SJSA1 (cell line): ENCODE data around the gene XAGE3. TPM values are rescaled to one million over a fixed set of nuclear protein-coding genes. Genes with fewer than 3 reads are reported as not detected.
"Not testable (repeated sequence)": the region's sequence is repeated elsewhere in the genome, so short reads cannot be mapped to it uniquely, and the experiment has no call there.

Source experiments
- DNase-seq, 2 experiments: peaks; one replicate each; pipeline ENCODE4 v3.0.0-alpha.2; 2015 to 2020; ENCODE audit warnings: low spot score in 2 of 2, low read depth in 1 of 2
- H3K27ac ChIP-seq: fragments of 250-450 bp; sonication (Bioruptor Pico); 2 replicates; pipeline ENCODE4 v1.5.1; 2020; ENCODE audit warnings: mild to moderate bottlenecking, moderate library complexity
- H3K27me3 ChIP-seq: fragments of 250-450 bp; sonication (Bioruptor Pico); replicated peaks from 2 replicates; pipeline ENCODE4 v1.5.1; 2020; ENCODE audit warnings: mild to moderate bottlenecking, moderate library complexity
- H3K36me3 ChIP-seq: fragments of 250-450 bp; sonication (Bioruptor Pico); 2 replicates; pipeline ENCODE4 v1.5.1; 2020; ENCODE audit warnings: mild to moderate bottlenecking
- H3K4me1 ChIP-seq: fragments of 250-450 bp; sonication (Bioruptor Pico); replicated peaks from 2 replicates; pipeline ENCODE4 v1.6.1; 2021; ENCODE audit warnings: mild to moderate bottlenecking
- H3K4me3 ChIP-seq: fragments of 250-450 bp; sonication (Bioruptor Pico); 2 replicates; pipeline ENCODE4 v1.5.1; 2020; ENCODE audit warnings: mild to moderate bottlenecking
- H3K9me3 ChIP-seq: fragments of 250-450 bp; sonication (Bioruptor Pico); replicated peaks from 2 replicates; pipeline ENCODE4 v1.5.1; 2020; ENCODE audit warnings: mild to moderate bottlenecking
- total RNA-seq: library from RNA; depleted of rRNA; stranded (reverse); fragments of >200 nt; shearing (Covaris generic); gene quantifications from 2 replicates; pipeline ENCODE4 v1.2.3, GENCODE V29; 2014; rRNA removed

The XAGE3 gene, protein sequence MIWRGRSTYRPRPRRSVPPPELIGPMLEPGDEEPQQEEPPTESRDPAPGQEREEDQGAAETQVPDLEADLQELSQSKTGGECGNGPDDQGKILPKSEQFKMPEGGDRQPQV
- not detected in 2 replicates for total RNA-seq

DNA sequence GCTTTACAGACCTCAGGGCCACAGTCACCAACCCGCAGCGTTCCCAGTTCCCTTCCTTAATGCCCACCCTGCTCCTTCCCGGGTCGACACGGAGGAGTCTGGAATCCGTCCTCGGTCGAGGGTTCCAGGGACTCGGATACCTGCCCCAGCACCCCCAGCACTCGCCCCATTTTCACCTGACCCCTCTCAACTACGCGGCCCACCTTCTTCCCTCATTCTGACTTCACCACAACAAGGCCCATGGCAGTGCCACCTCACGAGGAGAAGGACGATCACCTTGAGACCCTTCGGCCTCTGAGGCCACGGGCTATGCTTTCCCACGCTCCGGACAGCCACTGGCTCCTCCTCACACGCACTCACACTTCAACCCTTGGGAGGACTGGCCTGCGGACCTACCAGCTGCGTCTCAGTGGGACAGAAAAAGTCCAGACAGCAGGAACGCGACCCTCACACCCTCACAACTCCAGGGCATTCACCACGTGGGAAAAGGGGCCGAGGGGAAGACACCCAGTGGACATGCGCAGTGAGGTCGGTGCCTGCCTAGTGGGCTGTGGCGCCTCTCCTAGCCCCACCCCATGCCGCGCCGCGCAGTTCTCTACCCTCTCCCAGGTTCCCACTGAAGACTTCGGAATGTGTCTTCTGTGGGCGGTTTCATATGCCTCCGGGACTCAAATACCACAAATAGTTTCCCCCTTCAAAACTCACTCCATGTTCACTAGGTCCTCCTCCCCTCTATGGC is at the start of gene XAGE3:
Gene XAGE3, minus strand, starts transcription at position 474 of the 739 bp plus-strand sequence. CDS start 950 bp downstream, outside the sequence.
- H3K4me1 ChIP-seq, result no peaks in the 10 kb centered on the region
- no peak for DNase-seq
- H3K9me3 ChIP-seq, result no peaks in the 10 kb centered on the region
- H3K27ac ChIP-seq, result no peak within 1 kb of the TSS
- H3K27me3 ChIP-seq, result no peaks in the 10 kb centered on the region
- H3K36me3 ChIP-seq, result no peaks in the 10 kb centered on the region
- no peak within 1 kb of the TSS for H3K4me3 ChIP-seq

DNA sequence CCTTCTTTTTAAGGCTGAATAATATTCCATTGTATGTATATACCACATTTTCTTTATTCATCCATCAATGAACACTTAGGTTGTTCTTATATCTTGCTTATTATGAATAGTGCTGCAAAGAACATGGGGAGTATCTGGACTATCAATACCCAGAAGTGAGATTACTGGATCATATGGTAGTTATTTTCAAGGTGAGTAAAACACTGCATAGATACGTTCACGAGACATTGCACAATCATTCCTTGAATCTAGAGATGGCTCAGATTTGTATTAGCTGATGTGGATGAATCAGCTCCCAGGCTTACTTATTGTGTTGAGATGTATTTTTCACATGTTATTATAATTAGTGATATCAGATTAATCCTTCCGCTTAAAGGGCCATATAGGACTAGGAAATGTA is 46.8 kb upstream of the XAGE3 start:
- not testable (repeated sequence) for H3K4me3 ChIP-seq, H3K27ac ChIP-seq, H3K9me3 ChIP-seq, H3K4me1 ChIP-seq, H3K36me3 ChIP-seq, H3K27me3 ChIP-seq, DNase-seq

- H3K4me3 ChIP-seq, H3K27ac ChIP-seq, H3K9me3 ChIP-seq, H3K4me1 ChIP-seq, H3K36me3 ChIP-seq, H3K27me3 ChIP-seq, DNase-seq: not testable (repeated sequence)
Observed at GRCh38 chrX:52913681-52914080, 45.8 kb upstream of the XAGE3 start.

DNA sequence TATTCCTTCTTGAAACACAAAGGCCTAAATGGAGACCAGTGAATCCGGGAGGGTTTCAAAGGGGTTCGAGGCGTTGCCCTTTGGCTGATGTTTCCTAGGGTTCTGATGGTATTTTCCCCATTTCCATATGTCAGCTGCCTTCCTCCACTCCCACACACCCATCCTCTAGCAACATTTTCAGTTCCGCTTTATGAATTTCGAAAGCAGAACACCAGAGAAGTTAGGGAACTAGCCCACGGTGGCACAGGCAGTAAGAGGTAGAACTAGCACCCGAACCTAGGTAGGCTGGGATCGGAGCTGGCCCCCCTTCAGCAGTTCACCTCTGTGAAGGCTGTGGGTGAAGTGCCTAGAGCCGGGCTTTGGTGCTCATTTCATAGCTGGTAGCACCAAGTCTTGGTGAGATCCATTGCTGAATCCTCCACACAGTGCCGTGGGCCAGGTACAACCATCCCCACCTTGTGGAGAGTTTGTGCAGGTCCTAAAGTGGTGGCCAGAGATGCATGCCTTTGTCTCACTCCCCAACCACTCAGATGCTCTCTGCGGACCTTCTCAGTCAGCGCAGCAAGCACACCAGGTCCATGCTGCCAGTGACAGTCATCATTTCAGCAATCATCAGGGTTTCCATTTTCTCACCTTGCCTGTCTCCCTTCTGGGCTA is 41.6 kb upstream of the XAGE3 start:
- not testable (repeated sequence) for H3K9me3 ChIP-seq, H3K27ac ChIP-seq, DNase-seq

GRCh38 chrX:52907900-52908299 is 40.0 kb upstream of the XAGE3 start:
- not testable (repeated sequence) for H3K4me3 ChIP-seq, H3K4me1 ChIP-seq, H3K27me3 ChIP-seq, H3K27ac ChIP-seq, H3K9me3 ChIP-seq, H3K36me3 ChIP-seq, DNase-seq

More for the DNA sequence above, 41.6 kb upstream of the XAGE3 start:
- H3K27me3 ChIP-seq, H3K4me3 ChIP-seq, H3K36me3 ChIP-seq, H3K4me1 ChIP-seq: not testable (repeated sequence)

- not testable (repeated sequence) for H3K9me3 ChIP-seq, H3K4me1 ChIP-seq, H3K27ac ChIP-seq, H3K27me3 ChIP-seq, DNase-seq, H3K36me3 ChIP-seq, H3K4me3 ChIP-seq
Observed at GRCh38 chrX:52907137-52907536, 39.3 kb upstream of the XAGE3 start.

DNA sequence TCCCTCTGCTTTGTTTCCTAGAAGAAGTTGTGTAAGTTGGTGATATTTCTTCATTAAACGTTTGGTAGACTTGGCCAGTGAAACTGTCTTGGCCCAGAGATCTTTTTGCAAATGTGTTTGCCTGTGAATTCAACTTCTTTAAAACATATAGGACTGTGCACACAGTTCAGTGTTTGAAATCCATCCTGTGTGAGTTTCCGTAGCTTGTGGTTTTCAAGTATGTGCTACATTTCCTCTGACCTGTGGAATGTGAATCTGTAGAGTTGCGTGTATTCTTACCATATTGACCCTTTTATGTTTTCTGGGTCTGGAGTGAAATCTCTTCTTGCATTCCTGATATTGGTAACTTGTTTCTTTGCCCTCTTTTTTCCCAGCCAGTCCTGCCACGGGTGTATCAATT is 38.2 kb upstream of the XAGE3 start:
- H3K36me3 ChIP-seq, H3K9me3 ChIP-seq, H3K27me3 ChIP-seq, H3K4me1 ChIP-seq, H3K4me3 ChIP-seq, DNase-seq, H3K27ac ChIP-seq: not testable (repeated sequence)

- not testable (repeated sequence) for H3K9me3 ChIP-seq, DNase-seq, H3K36me3 ChIP-seq, H3K4me3 ChIP-seq, H3K27ac ChIP-seq, H3K4me1 ChIP-seq, H3K27me3 ChIP-seq
Observed at GRCh38 chrX:52905531-52905930, 37.6 kb upstream of the XAGE3 start.

GRCh38 chrX:52896855-52897709 is 29.2 kb upstream of the XAGE3 start, which contains the start of gene FAM156B:
Gene FAM156B (plus strand): TSS chrX:52897330. CDS start chrX:52907226, 9,896 bp downstream.
- not testable (repeated sequence) for DNase-seq, H3K4me3 ChIP-seq, H3K36me3 ChIP-seq, H3K27ac ChIP-seq, H3K27me3 ChIP-seq, H3K9me3 ChIP-seq, H3K4me1 ChIP-seq

DNA sequence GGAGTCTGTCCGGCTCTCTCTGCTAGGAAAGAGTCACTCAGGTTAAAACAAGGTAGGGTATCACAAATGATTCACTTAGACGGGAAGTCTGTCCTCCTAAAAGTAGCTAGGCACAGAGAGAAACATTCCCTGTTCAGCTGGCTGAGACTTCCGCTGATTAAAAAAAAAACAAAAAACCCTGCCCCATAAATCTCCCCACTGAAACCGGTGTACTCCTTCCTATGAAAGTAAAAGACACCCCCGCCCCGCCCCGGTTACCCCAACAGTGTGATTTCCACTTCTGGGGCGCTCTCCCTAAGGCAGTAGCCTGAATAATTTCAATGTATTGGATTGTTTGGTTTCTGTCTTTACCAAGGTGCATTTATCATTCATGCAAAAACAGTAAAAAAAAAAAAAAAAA is 28.6 kb upstream of the XAGE3 start:
- H3K27me3 ChIP-seq, H3K27ac ChIP-seq, H3K36me3 ChIP-seq, DNase-seq, H3K4me1 ChIP-seq, H3K4me3 ChIP-seq, H3K9me3 ChIP-seq: not testable (repeated sequence)

GRCh38 chrX:52888090-52888489 is 20.2 kb upstream of the XAGE3 start:
- H3K36me3 ChIP-seq, H3K9me3 ChIP-seq, H3K27ac ChIP-seq, H3K27me3 ChIP-seq, H3K4me1 ChIP-seq, H3K4me3 ChIP-seq, DNase-seq: not testable (repeated sequence)

GRCh38 chrX:52887459-52887858 is 19.6 kb upstream of the XAGE3 start:
- not testable (repeated sequence) for H3K36me3 ChIP-seq, H3K9me3 ChIP-seq, H3K27ac ChIP-seq, H3K27me3 ChIP-seq, H3K4me3 ChIP-seq, DNase-seq, H3K4me1 ChIP-seq

DNA sequence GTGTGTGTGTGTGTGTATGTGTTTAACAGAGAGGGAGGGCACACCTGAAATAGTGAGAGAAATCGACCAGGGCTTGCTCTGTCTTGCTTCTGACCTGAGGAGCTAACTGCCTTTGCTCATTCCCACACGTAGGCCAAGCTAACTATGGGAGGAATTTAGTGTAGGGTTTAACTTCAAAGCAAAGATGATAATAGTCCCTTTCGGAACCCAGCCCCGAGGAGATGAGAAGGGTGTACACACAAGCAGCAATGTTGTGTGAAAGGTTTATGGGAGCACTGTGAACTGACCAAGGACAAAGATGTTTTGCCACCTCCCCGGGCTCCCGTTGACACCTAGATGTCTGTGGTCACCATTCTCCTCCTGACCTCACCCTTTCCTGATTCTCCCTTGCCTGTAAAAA is 8.5 kb upstream of the XAGE3 start:
- H3K9me3 ChIP-seq, H3K4me3 ChIP-seq, H3K4me1 ChIP-seq, H3K27ac ChIP-seq, H3K36me3 ChIP-seq, DNase-seq, H3K27me3 ChIP-seq: not testable (repeated sequence)

- not testable (repeated sequence) for H3K27me3 ChIP-seq, H3K27ac ChIP-seq, H3K9me3 ChIP-seq, H3K4me3 ChIP-seq, H3K4me1 ChIP-seq, H3K36me3 ChIP-seq, DNase-seq
Observed at GRCh38 chrX:52875436-52875835, 7.6 kb upstream of the XAGE3 start.
